Head of caudate nucleus (tissue), 42 donors: ENCODE data around the gene SHANK2.

Experiments used
- DNase-seq, 42 donors: peaks; one replicate each; pipeline versions ENCODE4 v3.0.0 to v3.0.0-alpha.2; 2020 to 2021; ENCODE audit warnings: mixed read lengths in 7 of 42
- intact Hi-C: fragments of 100-400 bp; cut with DNase I; formaldehyde crosslinking; loops from one replicate; pipeline ENCODE4 v1.15.0; 2022

SHANK2 gene

GRCh38 chr11:71252269-71252769, at the start of gene SHANK2:
SHANK2 (minus strand) TSS chr11:71252577; CDS start chr11:71147326, 105,251 bp downstream.
- intact Hi-C loops = loop anchor here (10.0 kb wide), 1 partner anchor 138 kb away; no protein-coding TSS in a partner anchor
- DNase-seq = peak in 1 of 42 donors; percentile 28

GRCh38 chr11:71301858-71302533, 49.6 kb upstream of the SHANK2 start:
- peak in 8 of 42 donors; percentile 3 to 30 (median 14) for DNase-seq
- intact Hi-C loops = no loop called here

- intact Hi-C loops = no loop called here
- peak in 8 of 42 donors; percentile 4 to 37 (median 22) for DNase-seq
These were observed 48.9 kb upstream of the SHANK2 start for GRCh38 chr11:71301046-71301857.

GRCh38 chr11:71300187-71300586, 47.8 kb upstream of the SHANK2 start:
- peak in 2 of 42 donors; percentile 3 to 4 for DNase-seq
- intact Hi-C loops = no loop called here

- peak in 3 of 42 donors; percentile 4 to 21 (median 16) for DNase-seq
These were observed 46.4 kb upstream of the SHANK2 start for GRCh38 chr11:71298761-71299181.

GRCh38 chr11:71298016-71298550, 45.7 kb upstream of the SHANK2 start:
- DNase-seq = peak in 2 of 42 donors; percentile 3 to 18

More at GRCh38 chr11:71298761-71299181, 46.4 kb upstream of the SHANK2 start:
- intact Hi-C loops = no loop called here

GRCh38 chr11:71294846-71295600, 42.6 kb upstream of the SHANK2 start:
- intact Hi-C loops = no loop called here
- peak in 2 of 42 donors; percentile 3 to 6 for DNase-seq

More at GRCh38 chr11:71298016-71298550, 45.7 kb upstream of the SHANK2 start:
- intact Hi-C loops = no loop called here

GRCh38 chr11:71293961-71294782, 41.8 kb upstream of the SHANK2 start:
- intact Hi-C loops = no loop called here

GRCh38 chr11:71286701-71287643, 34.6 kb upstream of the SHANK2 start:
- DNase-seq = peak in 35 of 42 donors; percentile 6 to 73 (median 38)
- intact Hi-C loops = no loop called here

More at GRCh38 chr11:71293961-71294782, 41.8 kb upstream of the SHANK2 start:
- peak in 3 of 42 donors; percentile 1 to 26 (median 13) for DNase-seq

GRCh38 chr11:71285111-71285510, 32.7 kb upstream of the SHANK2 start:
- peak in 1 of 42 donors; percentile 21 for DNase-seq
- intact Hi-C loops = no loop called here

GRCh38 chr11:71284525-71285092, 32.2 kb upstream of the SHANK2 start:
- DNase-seq = peak in 1 of 42 donors; percentile 28
- intact Hi-C loops = no loop called here

- intact Hi-C loops = no loop called here
- DNase-seq = peak in 1 of 42 donors; percentile 36
These were observed 31.6 kb upstream of the SHANK2 start for GRCh38 chr11:71283971-71284441.

GRCh38 chr11:71282581-71283351, 30.4 kb upstream of the SHANK2 start:
- peak in 2 of 42 donors; percentile 22 to 27 for DNase-seq
- intact Hi-C loops = no loop called here

GRCh38 chr11:71281831-71282230, 29.5 kb upstream of the SHANK2 start:
- peak in 1 of 42 donors; percentile 8 for DNase-seq
- intact Hi-C loops = no loop called here

GRCh38 chr11:71281204-71281603, 28.8 kb upstream of the SHANK2 start:
- intact Hi-C loops = no loop called here
- no peak for DNase-seq
